ENCODE measurements around the gene DNMT3L.

The DNMT3L gene

DNA sequence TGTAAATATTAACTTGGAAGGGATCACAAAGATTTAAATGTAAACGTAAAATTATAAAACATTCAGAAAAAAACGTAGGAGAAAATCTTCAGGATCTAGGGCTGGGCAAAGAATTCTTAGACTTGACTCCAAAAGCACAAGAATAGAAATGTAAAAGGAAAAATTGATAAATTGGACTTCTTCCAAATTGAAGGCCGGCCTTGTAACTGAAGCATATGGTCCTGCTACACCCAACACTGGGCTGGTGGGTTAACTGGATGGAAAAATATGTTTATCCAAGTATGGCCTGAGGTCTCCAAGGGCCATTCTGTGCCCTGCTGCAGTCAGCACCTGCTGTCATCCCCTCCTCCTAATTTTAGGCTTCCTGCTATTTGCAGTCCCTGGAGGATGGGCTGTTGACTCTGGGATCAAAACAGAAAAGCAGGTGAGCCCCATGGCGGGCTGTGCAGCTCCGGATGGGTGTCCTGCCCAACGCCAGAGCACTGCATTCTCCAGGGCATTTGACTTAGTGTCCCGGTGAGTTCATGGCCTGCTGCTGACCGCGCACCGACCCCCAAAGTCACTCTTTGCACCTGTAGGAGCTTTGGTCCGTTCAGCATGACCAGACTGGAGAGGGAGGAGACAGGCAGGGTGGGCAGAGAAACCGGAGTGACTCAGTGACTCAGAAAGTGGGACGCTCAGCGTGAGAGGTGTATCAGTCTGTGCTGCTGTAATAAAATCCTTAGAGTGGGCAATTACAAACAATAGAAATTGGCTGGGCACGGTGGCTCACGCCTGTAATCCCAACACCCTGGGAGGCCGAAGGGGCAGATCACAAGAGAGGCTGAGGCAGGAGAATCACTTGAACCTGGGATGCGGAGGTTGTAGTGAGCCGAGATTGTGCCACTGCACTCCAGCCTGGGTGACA, 17.9 kb upstream of the DNMT3L start:
- no peak for DNase-seq (ENCODE audit: low read depth)

GRCh38 chr21:44275041-44275440, 13.3 kb upstream of the DNMT3L start:
- no peak for DNase-seq (ENCODE audit: low read depth)

GRCh38 chr21:44273046-44273445, 11.3 kb upstream of the DNMT3L start:
- no peak for DNase-seq (ENCODE audit: low read depth)

DNA sequence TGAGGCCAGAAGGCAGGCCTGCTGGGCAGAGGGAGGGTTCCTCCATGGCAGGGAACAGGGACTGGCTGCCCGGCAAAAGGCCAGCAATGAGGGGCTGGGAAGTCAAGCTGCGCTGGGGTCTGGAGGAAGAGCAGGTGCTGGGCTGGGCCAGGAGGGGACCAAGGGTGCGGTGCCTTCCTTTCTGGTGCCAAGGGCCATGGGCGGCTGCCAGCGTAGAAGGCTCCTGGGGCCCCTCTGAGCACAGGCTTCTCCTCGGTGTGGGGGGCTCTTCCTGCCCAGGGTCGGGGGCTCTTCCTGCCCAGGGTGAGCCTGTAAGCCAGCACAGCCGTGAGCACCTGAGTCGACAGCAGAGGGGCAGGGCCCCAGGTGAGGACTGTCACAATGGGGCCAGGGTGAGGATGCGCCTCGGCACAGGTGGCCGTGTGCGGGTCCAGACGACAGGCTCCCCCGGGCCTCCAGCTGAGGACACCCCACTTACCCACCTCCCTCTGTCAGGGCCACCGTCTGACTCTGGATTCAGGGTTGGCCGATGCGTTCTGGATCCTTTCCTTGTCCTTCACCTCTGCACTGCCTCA, 10.7 kb upstream of the DNMT3L start:
- no peak for DNase-seq (ENCODE audit: low read depth)

DNA sequence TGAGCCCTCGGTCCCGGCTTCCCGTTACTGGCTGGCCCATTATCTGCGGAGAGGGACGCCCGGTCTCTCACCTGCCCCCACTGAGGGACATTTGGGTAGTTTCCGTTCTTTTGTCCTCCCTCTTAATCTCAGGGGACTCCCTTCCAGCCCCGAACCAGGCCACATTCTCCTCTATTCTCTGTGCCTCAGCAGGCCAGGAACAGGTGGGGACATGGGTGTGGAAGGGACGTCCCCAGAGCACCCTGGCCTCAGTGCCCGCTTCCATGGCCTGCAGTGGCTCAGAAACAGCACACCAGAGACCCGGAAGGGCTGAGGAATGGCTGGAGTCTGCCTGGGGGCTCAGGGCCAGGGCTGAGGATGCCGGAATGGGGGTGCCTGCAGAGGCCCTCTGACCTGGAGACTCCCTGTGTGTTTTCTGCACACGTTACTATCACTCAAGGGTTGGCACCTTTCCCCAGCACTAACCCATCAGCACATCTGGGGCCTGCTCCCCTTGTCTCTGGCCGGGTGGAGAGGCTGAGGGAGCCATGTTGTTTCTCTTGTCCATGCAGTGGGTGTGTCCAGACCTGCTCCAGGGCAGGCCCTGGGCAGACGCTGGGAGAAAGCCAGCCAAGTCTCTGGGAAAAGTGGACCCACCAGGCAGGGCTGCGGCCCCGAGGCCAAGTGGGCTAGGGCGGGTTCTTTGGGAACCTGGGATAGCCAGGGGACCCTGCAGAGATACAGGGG, 10.0 kb upstream of the DNMT3L start:
- DNase-seq (ENCODE audit: low read depth), result no peak

DNA sequence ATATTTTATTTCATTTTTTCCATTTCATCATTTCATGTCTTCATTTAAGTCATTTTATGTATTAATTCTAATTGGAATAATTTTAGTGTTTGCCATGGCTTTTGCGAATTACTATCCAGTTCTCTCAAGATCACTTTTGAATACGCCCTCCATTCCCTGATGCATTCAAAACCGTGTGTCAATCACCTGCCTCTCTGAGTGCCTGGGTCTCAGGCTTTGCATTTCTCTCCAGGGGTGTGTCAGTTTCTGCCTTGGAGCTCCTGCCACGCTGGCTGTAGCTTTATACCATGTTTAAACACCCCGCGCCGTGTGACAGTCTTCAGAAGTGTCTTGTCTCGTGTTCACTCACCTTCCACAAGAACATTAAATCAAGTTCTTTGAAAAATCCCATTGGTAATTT, 7.4 kb upstream of the DNMT3L start:
- DNase-seq (ENCODE audit: low read depth), result no peak

- no peak for DNase-seq (ENCODE audit: low read depth)
These were observed 6.0 kb upstream of the DNMT3L start for GRCh38 chr21:44267655-44268142.

DNA sequence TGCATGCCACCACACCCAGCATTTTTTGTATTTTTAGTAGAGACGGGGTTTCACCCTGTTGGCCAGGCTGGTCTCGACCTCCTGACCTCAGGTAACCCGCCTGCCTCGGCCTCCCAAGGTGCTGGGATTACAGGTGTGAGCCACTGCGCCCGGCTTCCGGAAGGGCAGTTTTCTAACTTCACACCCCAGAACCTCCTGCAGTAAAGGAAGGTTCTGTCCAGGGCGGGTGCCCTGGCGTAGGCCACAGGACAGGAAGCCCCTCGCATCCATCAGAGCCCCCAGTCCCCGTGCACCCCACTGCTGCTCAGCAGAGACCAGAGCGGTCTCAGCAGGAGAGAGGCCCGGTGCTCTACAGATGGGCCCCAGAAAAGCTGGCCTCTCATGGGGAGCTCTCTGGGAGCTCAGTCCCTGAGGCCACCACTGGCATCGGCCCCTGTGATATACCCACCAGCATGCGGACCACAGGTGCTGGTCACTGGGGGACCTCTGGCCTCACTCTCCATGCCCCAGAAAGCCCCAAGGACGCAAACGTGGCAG, 4.1 kb upstream of the DNMT3L start:
- no peak for DNase-seq (ENCODE audit: low read depth)

- no peak for DNase-seq (ENCODE audit: low read depth)
These were observed 2.1 kb upstream of the DNMT3L start for GRCh38 chr21:44263768-44264167.

GRCh38 chr21:44263221-44263760, 1.6 kb upstream of the DNMT3L start:
- no peak for DNase-seq (ENCODE audit: low read depth)

DNA sequence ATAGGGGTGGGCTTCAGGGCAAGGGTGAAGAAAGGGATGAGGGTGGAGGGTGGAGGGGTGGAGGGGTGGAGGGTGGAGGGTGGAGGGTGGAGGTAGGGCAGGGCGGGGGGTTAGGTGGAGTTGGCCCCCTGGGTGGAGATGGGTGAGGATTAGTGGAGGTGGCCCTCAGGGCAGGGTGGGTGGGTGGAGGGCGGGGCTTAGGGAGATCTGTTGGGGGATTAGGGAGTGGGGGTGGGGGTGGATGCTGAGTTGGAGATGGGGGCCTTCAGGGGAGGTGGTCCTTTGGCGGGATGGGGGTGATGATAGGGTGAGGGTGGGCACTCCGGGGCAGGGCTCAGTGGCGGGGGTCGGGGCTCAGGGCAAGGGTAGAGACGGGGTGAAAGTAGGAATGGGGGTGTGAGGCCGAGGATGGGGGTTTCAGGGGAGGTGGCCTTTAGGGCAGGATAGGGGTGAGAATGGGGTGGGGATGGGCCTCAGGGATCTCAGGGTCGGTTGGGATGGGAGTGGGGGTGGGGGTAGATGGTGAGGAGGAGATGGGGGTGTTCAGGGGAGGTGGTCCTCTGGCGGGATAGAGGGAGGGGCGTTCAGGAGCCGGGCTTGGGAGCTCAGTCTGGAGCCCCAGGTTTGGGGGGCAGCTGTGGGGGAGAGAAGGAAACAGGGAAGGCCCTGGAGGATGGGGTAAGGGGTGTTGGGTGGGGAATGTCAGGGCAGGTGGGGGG, 800 bp upstream of the DNMT3L start:
- no peak for DNase-seq (ENCODE audit: low read depth)

- no peak for DNase-seq (ENCODE audit: low read depth)
These were observed 686 bp downstream of the DNMT3L start for GRCh38 chr21:44260791-44261631.

GRCh38 chr21:44260066-44260465, 1.6 kb downstream of the DNMT3L start:
- no peak for DNase-seq (ENCODE audit: low read depth)

DNA sequence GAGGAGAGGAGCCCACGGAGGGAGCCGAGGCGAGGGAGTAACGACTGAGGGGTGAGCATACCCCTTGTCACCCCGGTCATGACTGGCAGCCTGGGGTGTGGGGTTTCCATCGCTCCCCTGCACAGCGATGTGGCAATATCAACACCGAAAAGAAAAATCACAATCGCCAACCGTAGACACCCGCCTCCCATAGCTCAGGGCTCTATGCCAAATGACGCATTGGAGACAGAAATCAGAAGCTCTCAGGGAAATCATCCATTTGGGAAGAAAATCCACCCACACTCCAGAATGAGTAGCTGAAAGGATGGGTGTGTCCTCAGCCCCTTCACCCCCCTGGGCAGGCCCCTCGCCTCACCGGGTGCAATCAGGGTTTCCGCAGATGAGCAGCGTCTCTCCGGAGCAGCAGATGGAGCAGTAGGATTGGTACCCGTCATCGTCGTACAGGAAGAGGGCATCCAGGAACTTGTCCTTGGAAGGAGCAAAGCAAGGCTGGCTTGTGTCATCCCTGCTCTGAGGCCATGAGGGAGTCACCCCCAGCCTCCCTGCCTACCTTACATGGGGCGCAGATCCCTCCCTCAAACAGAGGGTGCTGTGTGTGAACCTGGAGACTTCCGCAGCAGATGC, 2.5 kb downstream of the DNMT3L start:
- no peak for DNase-seq (ENCODE audit: low read depth)

GRCh38 chr21:44258056-44258725, 3.5 kb downstream of the DNMT3L start:
- DNase-seq (ENCODE audit: low read depth), result no peak

DNA sequence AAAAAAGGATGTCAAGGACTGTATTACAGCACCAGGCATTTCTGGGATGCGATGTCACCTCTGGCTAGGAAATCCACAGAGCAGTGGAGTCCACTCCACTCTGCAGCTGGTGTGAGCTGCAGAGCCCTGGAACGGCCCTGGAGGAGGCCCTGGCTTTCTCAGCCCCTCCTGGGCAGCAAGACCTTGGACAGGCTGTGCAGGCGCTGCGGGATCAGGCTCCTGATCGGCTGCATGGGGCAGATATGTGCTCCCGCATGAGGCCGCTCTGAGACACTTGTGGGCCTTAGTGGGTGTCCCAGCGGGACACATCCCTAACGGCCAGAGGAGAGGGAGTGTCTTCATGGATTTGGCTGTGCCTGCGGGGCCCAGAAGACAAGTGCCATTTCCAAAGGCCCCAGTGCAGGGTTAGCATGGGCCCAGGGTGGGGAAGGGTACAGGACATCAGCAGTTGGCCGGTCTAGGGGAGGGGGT, 6.2 kb downstream of the DNMT3L start:
- DNase-seq (ENCODE audit: low read depth), result no peak

DNA sequence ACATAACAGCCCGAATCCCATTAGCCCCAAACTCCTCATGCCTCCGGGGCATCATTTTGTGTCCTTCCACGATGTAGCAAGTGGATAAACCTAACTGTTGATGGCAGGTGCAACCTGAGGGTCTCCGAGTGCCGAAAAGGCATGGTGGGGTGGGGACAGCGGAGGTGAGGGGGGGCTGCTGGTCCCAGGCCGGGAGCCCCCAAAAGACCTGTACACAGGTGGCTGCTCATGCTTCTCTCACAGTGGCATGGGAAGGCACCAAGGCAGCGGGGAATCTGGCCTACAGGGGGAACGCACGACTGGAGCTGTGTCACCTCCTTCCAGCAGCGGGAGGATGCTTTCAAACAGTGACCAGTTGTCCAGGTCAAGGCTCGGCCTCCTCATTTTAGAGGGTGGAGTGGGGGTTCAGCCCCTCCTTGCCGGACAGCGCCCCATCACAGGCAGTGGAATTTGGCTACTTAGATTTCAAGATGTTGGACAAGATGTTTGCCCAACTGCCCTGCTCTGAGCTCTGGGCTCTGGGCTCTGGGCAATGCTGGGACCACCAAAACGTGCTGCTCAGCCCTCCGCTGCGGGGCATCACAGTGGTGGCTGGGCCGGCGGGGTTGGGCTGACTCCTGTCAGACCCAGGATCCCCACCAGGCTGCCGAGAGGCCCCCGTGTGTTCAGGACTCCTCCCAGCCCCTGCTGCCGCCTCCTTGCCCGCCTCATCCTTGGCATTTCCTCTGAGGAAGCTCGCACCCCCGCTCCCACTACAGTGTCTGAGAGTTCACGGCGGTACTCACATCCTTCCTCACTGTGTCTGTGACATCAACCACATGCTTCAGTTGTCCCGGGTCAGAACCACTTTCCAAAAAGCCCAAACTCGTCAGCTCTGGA, 7.6 kb downstream of the DNMT3L start:
- DNase-seq (ENCODE audit: low read depth), result no peak
